Peyer's patch (tissue), 4 donors: ENCODE results near the gene GUCY1A2. TPM values are rescaled to one million over a fixed set of nuclear protein-coding genes. Genes with fewer than 3 reads are reported as not detected.

ENCODE experiments used
- DNase-seq, 3 donors: peaks; one replicate each; pipeline ENCODE4 v3.0.0-alpha.2; 2017 to 2019
- H3K27ac ChIP-seq, 4 donors: fragments of 200-600 bp; sonication (generic); one replicate each; pipeline ENCODE4 v1.5.1; 2016 to 2019
- H3K27me3 ChIP-seq, 2 donors: fragments of 200-600 bp; sonication (generic); one replicate each; pipeline ENCODE4 v1.5.1; 2019
- H3K36me3 ChIP-seq, 3 donors: fragments of 200-600 bp; sonication (generic); one replicate each; pipeline ENCODE4 v1.5.1; 2016 to 2019
- H3K4me1 ChIP-seq, 4 donors: fragments of 200-600 bp; sonication (generic); one replicate each; pipeline ENCODE4 v1.5.1; 2016 to 2019
- H3K4me3 ChIP-seq, 4 donors: fragments of 200-600 bp; sonication (generic); 1 replicate in 3 of 4; 2 replicates in 1 of 4; pipeline ENCODE4 v1.5.1; 2016 to 2019; ENCODE audit warnings: mild to moderate bottlenecking in 1 of 4
- H3K9me3 ChIP-seq, 4 donors: fragments of 200-600 bp; sonication (generic); one replicate each; pipeline ENCODE4 v1.5.1; 2016 to 2019; ENCODE audit warnings: mild to moderate bottlenecking in 1 of 4
- CTCF ChIP-seq, 6 experiments: fragments of 450-650 bp in 4 of 6; fragments of 200-600 bp in 2 of 6; sonication (generic) in 1 of 6; IDR thresholded peaks; one replicate each; pipeline ENCODE4 v1.5.1; 2017 to 2019; ENCODE audit warnings: antibody characterized with exemption in 6 of 6, mild to moderate bottlenecking in 3 of 6, moderate library complexity in 1 of 6
- POLR2A ChIP-seq, 2 donors: fragments of 450-650 bp; IDR thresholded peaks; one replicate each; pipeline ENCODE4 v1.5.1; 2017; ENCODE audit warnings: antibody characterized with exemption in 2 of 2, mild to moderate bottlenecking in 2 of 2, moderate library complexity in 2 of 2
- total RNA-seq, 4 donors: library from RNA; depleted of rRNA; stranded (reverse); fragments of >200 nt; gene quantifications; one replicate each; pipeline ENCODE4 v1.1.0, GENCODE V29; 2016

The GUCY1A2 gene
- total RNA-seq, 4 donors from 2014 or later, result 0.53 to 0.95 (median 0.75) TPM

GRCh38 chr11:106988151-106989077, 29.9 kb downstream of the GUCY1A2 start:
- Histone ChIP-seq H3K36me3 (no peaks in the 10 kb centered on the region), H3K27ac (no peak overlapping the region), H3K27me3 (no peaks in the 10 kb centered on the region), H3K4me1 (no peaks in the 10 kb centered on the region), H3K9me3 (no peaks in the 10 kb centered on the region), H3K4me3 (no peak overlapping the region)
- TF ChIP-seq POLR2A (IDR thresholded peaks at IDR 0.05) (no peak), CTCF (IDR thresholded peaks at IDR 0.05) (no peak)
- no peak for DNase-seq

- Histone ChIP-seq H3K9me3 (no peaks in the 10 kb centered on the region), H3K4me3 (no peak overlapping the region), H3K36me3 (no peaks in the 10 kb centered on the region), H3K27me3 (no peaks in the 10 kb centered on the region), H3K27ac (no peak overlapping the region), H3K4me1 (no peaks in the 10 kb centered on the region)
- TF ChIP-seq CTCF (IDR thresholded peaks at IDR 0.05) (no peak), POLR2A (IDR thresholded peaks at IDR 0.05) (no peak)
- DNase-seq, result no peak
Measured at GRCh38 chr11:106986673-106987072, 31.6 kb downstream of the GUCY1A2 start.

- H3K27ac ChIP-seq, result no peak overlapping the region
- TF ChIP-seq CTCF (IDR thresholded peaks at IDR 0.05) (no peak), POLR2A (IDR thresholded peaks at IDR 0.05) (no peak)
Measured at GRCh38 chr11:106986261-106986660, 32.0 kb downstream of the GUCY1A2 start.

GRCh38 chr11:106983991-106984390, 34.3 kb downstream of the GUCY1A2 start:
- no peaks in the 10 kb centered on the region for H3K27me3 ChIP-seq
- no peaks in the 10 kb centered on the region for H3K9me3 ChIP-seq
- no peaks in the 10 kb centered on the region for H3K4me1 ChIP-seq
- no peak overlapping the region for H3K27ac ChIP-seq
- no peaks in the 10 kb centered on the region for H3K36me3 ChIP-seq
- no peak for TF ChIP-seq CTCF (IDR thresholded peaks at IDR 0.05)
- TF ChIP-seq POLR2A (IDR thresholded peaks at IDR 0.05), result no peak
- no peak overlapping the region for H3K4me3 ChIP-seq
- no peak for DNase-seq

More at GRCh38 chr11:106986261-106986660, 32.0 kb downstream of the GUCY1A2 start:
- no peaks in the 10 kb centered on the region for H3K36me3 ChIP-seq
- DNase-seq, result no peak
- H3K27me3 ChIP-seq, result no peaks in the 10 kb centered on the region
- no peak overlapping the region for H3K4me3 ChIP-seq
- H3K4me1 ChIP-seq, result no peaks in the 10 kb centered on the region
- H3K9me3 ChIP-seq, result no peaks in the 10 kb centered on the region

GRCh38 chr11:106983261-106983660, 35.0 kb downstream of the GUCY1A2 start:
- Histone ChIP-seq H3K36me3 (no peaks in the 10 kb centered on the region), H3K4me3 (no peak overlapping the region), H3K9me3 (no peaks in the 10 kb centered on the region), H3K27me3 (no peaks in the 10 kb centered on the region), H3K27ac (no peak overlapping the region), H3K4me1 (no peaks in the 10 kb centered on the region)
- no peak for TF ChIP-seq CTCF (IDR thresholded peaks at IDR 0.05)
- no peak for TF ChIP-seq POLR2A (IDR thresholded peaks at IDR 0.05)
- DNase-seq, result no peak
